Natural killer cell (primary cell): ENCODE results near the gene GRIA3. TPM values are rescaled to one million over a fixed set of nuclear protein-coding genes. Genes with fewer than 3 reads are reported as not detected.

Experiments
- ATAC-seq, 3 donors: fragments of 150-1000 bp in 2 of 3; fragments of 200-7000 bp in 1 of 3; cut with Tn5 transposase; 1 replicate in 1 of 3; 2 replicates in 2 of 3; pipeline ENCODE4 v1.10.0; 2021; ENCODE audit warnings: mild to moderate bottlenecking in 2 of 3, moderate library complexity in 2 of 3
- DNase-seq, 2 donors: peaks; one replicate each; pipeline versions ENCODE4 v3.0.0 to v3.0.0-alpha.2; 2013 to 2021; ENCODE audit warnings: mixed read lengths in 1 of 2
- H3K27ac ChIP-seq: one replicate; pipeline ENCODE4 v1.5.1; 2013; ENCODE audit warnings: mild to moderate bottlenecking, low read length
- H3K27me3 ChIP-seq: one replicate; pipeline ENCODE4 v1.6.1; 2013; ENCODE audit warnings: low read length; ENCODE audit not compliant: control insufficient read depth, insufficient read depth
- H3K36me3 ChIP-seq: one replicate; pipeline ENCODE4 v1.6.1; 2013; ENCODE audit warnings: low read length; ENCODE audit not compliant: control insufficient read depth, insufficient read depth
- H3K4me1 ChIP-seq: one replicate; pipeline ENCODE4 v1.6.1; 2013; ENCODE audit warnings: low read length; ENCODE audit not compliant: control insufficient read depth, insufficient read depth
- H3K4me3 ChIP-seq: one replicate; pipeline ENCODE4 v1.5.1; 2013; ENCODE audit warnings: low read length
- H3K9me3 ChIP-seq: one replicate; pipeline ENCODE4 v1.6.1; 2013; ENCODE audit warnings: low read length; ENCODE audit not compliant: control insufficient read depth, insufficient read depth
- H3K27ac Mint-ChIP-seq, 2 donors: one replicate each; pipeline ENCODE4 v1.8.0; 2022; ENCODE audit warnings: mild to moderate bottlenecking in 2 of 2, mixed read lengths in 2 of 2, moderate library complexity in 1 of 2
- H3K27me3 Mint-ChIP-seq, 2 donors: one replicate each; pipeline ENCODE4 v1.8.0; 2022; ENCODE audit warnings: low read depth in 2 of 2, mixed read lengths in 2 of 2
- H3K36me3 Mint-ChIP-seq: one replicate; pipeline ENCODE4 v1.8.0; 2022; ENCODE audit warnings: mixed read lengths
- H3K4me1 Mint-ChIP-seq, 2 donors: one replicate each; pipeline ENCODE4 v1.8.0; 2022; ENCODE audit warnings: mixed read lengths in 2 of 2
- H3K4me3 Mint-ChIP-seq: one replicate; pipeline ENCODE4 v1.8.0; 2022; ENCODE audit warnings: mild to moderate bottlenecking, moderate library complexity, mixed read lengths
- H3K9me3 Mint-ChIP-seq, 2 donors: one replicate each; pipeline ENCODE4 v1.8.0; 2022; ENCODE audit warnings: mixed read lengths in 2 of 2
- WGBS: methylation state at CpG from one replicate; pipeline ENCODE4 v1.1.7; 2013; ENCODE audit warnings: missing lambda C conversion rate; ENCODE audit not compliant: insufficient coverage; 5-methylcytosine and 5-hydroxymethylcytosine counted together
- intact Hi-C: fragments of 100-400 bp; cut with micrococcal nuclease; formaldehyde crosslinking; loops from one replicate; pipeline ENCODE4 v1.14.2; 2022
- total RNA-seq, 4 donors: library from RNA; stranded (reverse); fragments of 120-200 nt in 1 of 4; gene quantifications; one replicate each; pipeline versions ENCODE4 v1.2.3 to v1.2.4, GENCODE V29; 2013 to 2022
- TF ChIP-seq, protein P1 (sequence below): fragments of 200-600 bp; IDR thresholded peaks from one replicate; pipeline ENCODE4 v1.8.0; 2022; ENCODE audit warnings: antibody characterized with exemption

The GRIA3 gene
- total RNA-seq, 3 donors from 2014 or later (not counting 1 experiment from before 2014, with no cell fraction given) = not detected

DNA sequence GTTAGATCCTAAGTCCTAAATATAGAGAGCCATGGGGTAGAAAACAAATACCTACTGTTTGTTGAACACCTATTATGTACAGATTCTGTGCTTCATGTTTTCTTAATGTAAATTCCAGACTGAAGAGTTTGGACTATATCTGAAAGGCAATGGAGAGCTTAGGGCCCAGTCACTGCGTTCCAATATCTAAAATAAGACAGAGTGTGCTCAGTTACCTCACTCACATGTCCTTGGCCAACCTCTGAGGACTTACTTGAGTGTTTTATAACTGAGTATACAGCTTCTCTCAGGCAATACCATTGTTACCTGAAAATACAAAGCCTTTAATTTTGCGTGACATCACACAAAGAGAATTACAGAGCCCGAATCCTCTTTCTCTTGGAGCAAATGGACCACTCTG is 53.2 kb downstream of the GRIA3 start:
- Histone ChIP-seq H3K27me3 (no peaks in the 10 kb centered on the region), H3K4me1 (no peaks in the 10 kb centered on the region), H3K27ac (no peak overlapping the region), H3K9me3 (no peaks in the 10 kb centered on the region), H3K4me3 (no peak overlapping the region), H3K36me3 (no peaks in the 10 kb centered on the region)
- H3K27me3 Mint-ChIP-seq = no peaks in the 10 kb centered on the region
- H3K4me3 Mint-ChIP-seq = no peak overlapping the region
- no peak for DNase-seq
- ATAC-seq = no peak
- WGBS = 67% methylated on average over 3 of the region's 3 CpGs
- H3K4me1 Mint-ChIP-seq = no peaks in the 10 kb centered on the region
- TF ChIP-seq, protein P1, sequence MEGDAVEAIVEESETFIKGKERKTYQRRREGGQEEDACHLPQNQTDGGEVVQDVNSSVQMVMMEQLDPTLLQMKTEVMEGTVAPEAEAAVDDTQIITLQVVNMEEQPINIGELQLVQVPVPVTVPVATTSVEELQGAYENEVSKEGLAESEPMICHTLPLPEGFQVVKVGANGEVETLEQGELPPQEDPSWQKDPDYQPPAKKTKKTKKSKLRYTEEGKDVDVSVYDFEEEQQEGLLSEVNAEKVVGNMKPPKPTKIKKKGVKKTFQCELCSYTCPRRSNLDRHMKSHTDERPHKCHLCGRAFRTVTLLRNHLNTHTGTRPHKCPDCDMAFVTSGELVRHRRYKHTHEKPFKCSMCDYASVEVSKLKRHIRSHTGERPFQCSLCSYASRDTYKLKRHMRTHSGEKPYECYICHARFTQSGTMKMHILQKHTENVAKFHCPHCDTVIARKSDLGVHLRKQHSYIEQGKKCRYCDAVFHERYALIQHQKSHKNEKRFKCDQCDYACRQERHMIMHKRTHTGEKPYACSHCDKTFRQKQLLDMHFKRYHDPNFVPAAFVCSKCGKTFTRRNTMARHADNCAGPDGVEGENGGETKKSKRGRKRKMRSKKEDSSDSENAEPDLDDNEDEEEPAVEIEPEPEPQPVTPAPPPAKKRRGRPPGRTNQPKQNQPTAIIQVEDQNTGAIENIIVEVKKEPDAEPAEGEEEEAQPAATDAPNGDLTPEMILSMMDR = no peak
- H3K36me3 Mint-ChIP-seq = no peaks in the 10 kb centered on the region
- H3K9me3 Mint-ChIP-seq = no peaks in the 10 kb centered on the region
- no peak overlapping the region for H3K27ac Mint-ChIP-seq
- intact Hi-C loops = no loop called here

DNA sequence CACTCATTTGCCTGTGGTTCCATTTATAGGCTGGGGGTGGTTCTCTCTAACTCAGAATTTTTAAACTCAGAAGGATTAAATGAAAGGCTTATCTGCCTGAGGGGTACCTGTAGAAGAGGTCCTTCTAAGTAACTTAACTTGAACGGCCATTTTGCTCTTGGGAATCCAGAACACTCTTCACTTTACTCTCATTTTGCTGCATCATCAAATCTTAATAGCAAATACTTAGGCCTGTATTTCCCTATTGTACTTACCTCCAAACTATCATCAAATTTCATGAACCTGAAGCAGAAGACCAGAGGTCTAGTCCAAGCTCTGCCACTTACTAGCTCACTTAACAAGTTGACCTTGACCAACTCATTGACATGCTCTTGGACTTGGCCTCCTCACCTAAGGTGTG is 70.4 kb downstream of the GRIA3 start:
- no peaks in the 10 kb centered on the region for H3K27me3 ChIP-seq
- ATAC-seq (no peak), DNase-seq (no peak)
- no peaks in the 10 kb centered on the region for H3K4me1 ChIP-seq
- no peak overlapping the region for H3K27ac Mint-ChIP-seq
- TF ChIP-seq, protein P1 = no peak
- H3K4me3 Mint-ChIP-seq = no peak overlapping the region
- no peaks in the 10 kb centered on the region for H3K36me3 Mint-ChIP-seq
- H3K9me3 Mint-ChIP-seq = peaks cover 2 to 3% of the 10 kb centered on the region in 2 donors
- H3K4me1 Mint-ChIP-seq = no peaks in the 10 kb centered on the region
- intact Hi-C loops = no loop called here
- no peaks in the 10 kb centered on the region for H3K9me3 ChIP-seq
- WGBS = 75% methylated on average over 1 of the region's 1 CpG
- H3K36me3 ChIP-seq = no peaks in the 10 kb centered on the region
- H3K27me3 Mint-ChIP-seq = no peaks in the 10 kb centered on the region
- no peak overlapping the region for H3K4me3 ChIP-seq
- no peak overlapping the region for H3K27ac ChIP-seq

DNA sequence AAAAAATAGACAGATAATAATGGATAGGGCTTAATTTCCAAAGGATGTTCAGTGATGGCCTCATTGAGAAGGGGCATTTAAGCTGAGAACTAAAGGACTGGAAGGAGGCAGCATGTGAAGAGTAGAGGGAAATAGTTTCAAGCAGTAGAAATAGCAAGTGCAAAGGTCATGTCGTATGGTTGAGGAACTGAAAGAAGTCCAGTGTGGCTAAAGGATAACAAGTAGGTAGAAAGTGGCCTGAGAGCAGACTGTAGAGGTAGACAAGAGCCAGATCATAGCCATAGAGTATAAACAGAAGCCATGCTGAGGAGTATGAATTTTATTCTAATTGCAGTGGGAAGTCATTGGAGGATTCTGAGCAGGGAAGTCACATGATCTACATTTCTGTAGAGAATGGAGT is 72.3 kb downstream of the GRIA3 start:
- Histone ChIP-seq H3K27ac (no peak overlapping the region), H3K27me3 (no peaks in the 10 kb centered on the region), H3K36me3 (no peaks in the 10 kb centered on the region), H3K9me3 (no peaks in the 10 kb centered on the region), H3K4me3 (no peak overlapping the region), H3K4me1 (no peaks in the 10 kb centered on the region)
- Mint-ChIP-seq H3K4me1 (no peaks in the 10 kb centered on the region), H3K27ac (no peak overlapping the region), H3K4me3 (no peak overlapping the region), H3K9me3 (peaks cover 2 to 3% of the 10 kb centered on the region in 2 donors), H3K36me3 (no peaks in the 10 kb centered on the region), H3K27me3 (no peaks in the 10 kb centered on the region)
- intact Hi-C loops = no loop called here
- TF ChIP-seq, protein P1 = no peak
- DNase-seq = no peak
- WGBS = 64% methylated on average over 1 of the region's 1 CpG
- no peak for ATAC-seq

DNA sequence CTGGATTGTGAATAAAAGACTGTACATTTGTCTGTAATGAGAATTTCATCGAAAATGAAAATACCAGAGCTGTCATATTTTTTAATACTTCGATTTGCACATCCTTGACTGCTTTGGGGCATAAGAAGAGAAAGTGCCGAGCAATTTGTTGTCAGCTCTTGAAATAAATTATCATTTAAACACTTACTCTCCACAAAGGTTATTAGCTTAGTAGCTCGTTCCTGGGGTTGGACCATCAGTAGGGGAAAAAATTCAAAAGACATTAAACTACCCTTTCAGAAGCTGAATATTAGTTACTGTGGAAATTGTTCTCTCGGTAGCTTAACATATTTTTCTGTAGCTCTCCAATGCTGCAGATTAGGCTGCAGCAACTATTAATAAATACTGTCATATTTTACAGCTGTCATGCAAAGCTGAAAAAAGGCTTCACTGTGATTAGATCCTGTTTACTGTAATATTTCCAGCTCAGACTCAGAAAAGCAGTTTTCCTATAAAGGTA is 76.9 kb downstream of the GRIA3 start:
- H3K27me3 ChIP-seq = no peaks in the 10 kb centered on the region
- H3K4me3 ChIP-seq = no peak overlapping the region
- TF ChIP-seq, protein P1 = no peak
- ATAC-seq (no peak), DNase-seq (no peak)
- H3K9me3 ChIP-seq = no peaks in the 10 kb centered on the region
- peaks cover 2 to 3% of the 10 kb centered on the region in 2 donors for H3K9me3 Mint-ChIP-seq
- intact Hi-C loops = no loop called here
- H3K27ac ChIP-seq = no peak overlapping the region
- no peaks in the 10 kb centered on the region for H3K36me3 ChIP-seq
- H3K27ac Mint-ChIP-seq = no peak overlapping the region
- H3K4me1 Mint-ChIP-seq = no peaks in the 10 kb centered on the region
- WGBS = no CpG with 5 or more reads among the region's 5 CpGs
- no peaks in the 10 kb centered on the region for H3K4me1 ChIP-seq
- H3K36me3 Mint-ChIP-seq = no peaks in the 10 kb centered on the region
- H3K4me3 Mint-ChIP-seq = no peak overlapping the region
- no peaks in the 10 kb centered on the region for H3K27me3 Mint-ChIP-seq
